Activated T-helper 9 cell treated with anti-CD3 and anti-CD28 coated beads, Interleukin-2, amount 50 U/mL, for 16 hours (primary cell): ENCODE results near the gene SMIM24.
A peak's percentile ranks its signal among the peaks of the same experiment; 100 is the strongest.

Experiments
- DNase-seq: peaks from one replicate; pipeline ENCODE4 v3.0.0-alpha.2; 2020; ENCODE audit warnings: low read depth

SMIM24 gene

GRCh38 chr19:3497757-3498520, 17.6 kb upstream of the SMIM24 start:
- DNase-seq = no peak

- no peak for DNase-seq
These were observed 16.3 kb upstream of the SMIM24 start for GRCh38 chr19:3496392-3497273.

- peak; percentile 44 for DNase-seq
These were observed 14.2 kb upstream of the SMIM24 start for GRCh38 chr19:3494559-3494958.

GRCh38 chr19:3494051-3494450, 13.7 kb upstream of the SMIM24 start:
- no peak for DNase-seq

- DNase-seq = no peak
These were observed 13.3 kb upstream of the SMIM24 start for GRCh38 chr19:3493651-3494050.

GRCh38 chr19:3492919-3493318, 12.6 kb upstream of the SMIM24 start:
- DNase-seq = no peak

- no peak for DNase-seq
These were observed 12.0 kb upstream of the SMIM24 start for GRCh38 chr19:3492131-3492839.

- DNase-seq = no peak
These were observed 11.2 kb upstream of the SMIM24 start for GRCh38 chr19:3491396-3492119.

- DNase-seq = no peak
These were observed 2.9 kb upstream of the SMIM24 start, which contains the start of gene SMIM44 for GRCh38 chr19:3483226-3483628. Gene SMIM44, minus strand, starts transcription at chr19:3483441. Its CDS starts 38 bp downstream, at chr19:3483403.

GRCh38 chr19:3482507-3483225, 2.3 kb upstream of the SMIM24 start:
- DNase-seq = no peak

GRCh38 chr19:3481241-3482090, 1.1 kb upstream of the SMIM24 start:
- no peak for DNase-seq

- no peak for DNase-seq
These were observed 500 bp downstream of the SMIM24 start for GRCh38 chr19:3479834-3480215.

GRCh38 chr19:3479177-3479833, 1.0 kb downstream of the SMIM24 start:
- no peak for DNase-seq

- DNase-seq = no peak
These were observed 1.7 kb downstream of the SMIM24 start for GRCh38 chr19:3478409-3479176.

GRCh38 chr19:3477951-3478350, 2.4 kb downstream of the SMIM24 start:
- no peak for DNase-seq

GRCh38 chr19:3477506-3477905, 2.8 kb downstream of the SMIM24 start:
- DNase-seq = no peak

GRCh38 chr19:3476830-3477229, 3.5 kb downstream of the SMIM24 start:
- DNase-seq = no peak

GRCh38 chr19:3475449-3475848, 4.9 kb downstream of the SMIM24 start:
- no peak for DNase-seq

GRCh38 chr19:3474614-3475013, 5.7 kb downstream of the SMIM24 start:
- DNase-seq = no peak
